A172 (cell line): ENCODE data around the gene ABHD17B. TPM values are rescaled to one million over a fixed set of nuclear protein-coding genes. Genes with fewer than 3 reads are reported as not detected.
A peak's percentile ranks its signal among the peaks of the same experiment; 100 is the strongest.

Experiments
- DNase-seq: peaks from one replicate; pipeline ENCODE4 v3.0.0-alpha.2; 2015; ENCODE audit warnings: low spot score
- total RNA-seq: library from RNA; depleted of rRNA; stranded (reverse); fragments of >200 nt; shearing (Covaris generic); gene quantifications from 2 replicates; pipeline ENCODE4 v1.2.3, GENCODE V29; 2014

The ABHD17B gene
- total RNA-seq, 1 experiment from 2014 or later, result 41.7 TPM

DNA sequence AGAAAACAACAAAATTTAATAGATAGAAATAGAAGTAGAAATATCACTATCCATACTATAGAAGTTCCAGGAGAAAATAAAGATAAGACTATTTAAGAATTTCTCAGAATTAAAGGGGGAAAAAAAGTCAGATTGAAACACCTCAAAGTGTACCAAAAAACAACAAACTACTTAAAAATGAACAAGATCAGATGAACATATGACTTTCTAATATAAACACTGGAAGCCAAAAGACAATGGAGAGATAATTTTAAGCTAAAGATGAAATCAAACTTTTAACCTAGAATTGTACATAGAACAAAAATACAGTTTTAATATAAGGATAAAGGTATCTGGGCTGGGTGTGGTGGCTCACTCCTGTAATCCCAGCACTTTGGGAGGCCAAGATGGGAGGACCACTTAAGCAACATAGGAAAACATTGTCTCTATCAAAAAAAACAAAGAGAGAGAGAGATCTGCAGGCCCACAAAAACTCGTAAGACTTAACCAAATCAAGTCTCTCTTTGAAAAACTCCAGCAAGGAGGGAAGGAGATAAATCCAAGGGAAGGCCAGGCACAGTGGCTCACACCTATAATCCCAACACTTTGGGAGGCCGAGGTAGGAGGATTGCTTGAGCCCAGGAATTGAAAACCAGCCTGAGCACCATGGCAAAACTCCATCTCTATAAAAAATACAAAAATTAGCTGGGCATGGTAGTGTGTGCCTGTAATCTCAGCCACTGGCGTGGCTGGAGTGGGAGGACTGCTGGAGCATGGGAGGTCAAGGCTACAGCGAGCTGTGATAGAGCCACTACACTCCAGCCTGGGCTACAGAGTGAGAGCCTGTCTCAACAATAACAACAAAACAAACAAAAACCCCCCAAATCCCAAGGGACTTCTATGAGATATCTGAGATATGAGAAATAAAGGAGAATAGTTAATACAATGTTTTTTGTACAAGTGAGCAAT is 32.4 kb downstream of the ABHD17B start:
- DNase-seq, result no peak

DNA sequence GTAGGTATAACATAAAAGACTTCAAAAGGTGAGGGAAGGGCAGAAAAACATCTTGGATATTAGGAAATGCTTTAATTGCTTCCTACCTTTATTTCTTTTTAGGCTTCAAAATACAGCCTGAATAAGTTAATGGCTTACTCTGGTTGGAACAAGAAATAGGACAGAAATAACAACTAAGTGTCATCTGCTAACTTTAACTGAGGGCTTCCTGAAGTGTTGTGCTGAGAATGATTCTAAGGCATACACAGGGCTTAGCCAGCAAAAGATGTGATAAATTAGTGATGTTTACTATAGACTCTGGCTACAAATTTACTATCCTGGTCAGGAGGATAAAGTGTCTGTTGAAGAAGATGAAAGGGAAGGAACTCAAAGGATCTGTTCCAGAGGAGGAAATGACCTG is 34.2 kb downstream of the ABHD17B start:
- no peak for DNase-seq

DNA sequence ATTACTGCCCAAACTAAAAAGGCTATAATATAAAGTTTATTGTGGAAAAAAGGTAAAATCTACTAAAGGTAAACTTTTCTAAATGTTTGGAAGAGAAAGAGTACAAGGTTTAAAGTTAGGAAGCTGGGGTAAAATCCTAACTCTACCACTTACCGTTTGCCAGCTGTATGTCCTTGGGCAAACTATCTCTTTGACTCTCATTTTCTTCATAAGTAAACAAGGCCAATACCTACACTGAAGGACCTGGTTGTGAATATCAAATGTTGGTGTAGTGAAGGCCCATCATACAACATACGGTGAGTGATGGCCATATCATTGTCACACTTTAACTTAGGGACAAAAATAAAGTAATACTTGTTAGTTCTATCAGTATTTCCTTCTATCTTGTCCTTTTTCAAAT is 34.9 kb downstream of the ABHD17B start:
- no peak for DNase-seq

DNA sequence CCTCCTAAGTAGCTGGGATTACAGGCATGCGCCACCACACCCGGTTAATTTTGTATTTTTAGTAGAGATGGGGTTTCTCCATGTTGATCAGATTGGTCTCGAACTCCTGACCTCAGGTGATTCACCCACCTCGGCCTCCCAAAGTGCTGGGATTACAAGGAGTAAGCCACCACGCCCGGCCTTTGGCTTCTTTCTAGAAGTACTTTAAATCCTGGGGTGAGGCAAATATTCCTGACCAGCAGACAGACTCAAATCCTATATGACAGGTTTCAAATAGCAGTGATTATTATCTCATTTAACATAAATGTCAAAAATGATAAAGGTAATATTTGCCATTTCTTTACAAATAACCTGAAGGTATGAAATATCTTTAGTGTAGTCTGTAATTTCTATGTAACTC is 35.6 kb downstream of the ABHD17B start:
- DNase-seq, result no peak

DNA sequence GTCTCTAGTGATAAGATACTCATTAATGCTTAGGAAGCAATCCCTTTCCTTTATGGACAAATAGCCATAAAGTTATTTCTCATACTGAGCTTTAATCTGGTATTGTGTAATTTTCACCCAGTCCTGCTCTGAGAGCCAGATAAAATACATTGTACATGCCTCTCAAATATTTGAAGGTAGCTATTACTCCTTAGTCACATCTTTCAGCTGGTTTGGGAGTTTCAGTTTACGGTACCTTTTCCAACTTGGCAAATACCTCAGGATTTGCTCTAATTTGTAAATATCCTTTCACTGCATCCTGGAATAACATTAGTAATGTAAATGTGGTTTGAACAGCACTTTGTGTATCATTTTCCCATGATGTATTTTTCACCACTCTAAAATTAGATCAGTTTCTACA is 47.4 kb downstream of the ABHD17B start:
- DNase-seq, result no peak

DNA sequence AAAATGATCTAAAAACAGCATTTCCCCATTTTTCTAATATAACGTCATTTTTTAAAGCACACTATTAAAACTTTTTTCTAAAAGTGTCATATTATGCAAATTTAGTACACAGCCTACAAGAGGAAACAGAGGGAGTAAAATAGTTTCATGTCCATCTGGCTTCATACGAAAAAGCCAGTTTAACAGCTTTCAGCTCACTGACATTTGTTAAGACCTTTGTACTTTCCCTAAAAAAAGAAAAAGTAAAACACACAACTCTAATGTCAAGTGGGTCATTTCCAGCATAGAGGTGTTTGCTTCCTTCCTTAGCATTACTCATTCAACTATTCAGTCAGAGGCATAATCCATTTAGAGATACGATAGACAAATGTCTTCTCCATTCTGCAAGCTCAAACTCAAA is 49.4 kb downstream of the ABHD17B start:
- DNase-seq, result no peak

DNA sequence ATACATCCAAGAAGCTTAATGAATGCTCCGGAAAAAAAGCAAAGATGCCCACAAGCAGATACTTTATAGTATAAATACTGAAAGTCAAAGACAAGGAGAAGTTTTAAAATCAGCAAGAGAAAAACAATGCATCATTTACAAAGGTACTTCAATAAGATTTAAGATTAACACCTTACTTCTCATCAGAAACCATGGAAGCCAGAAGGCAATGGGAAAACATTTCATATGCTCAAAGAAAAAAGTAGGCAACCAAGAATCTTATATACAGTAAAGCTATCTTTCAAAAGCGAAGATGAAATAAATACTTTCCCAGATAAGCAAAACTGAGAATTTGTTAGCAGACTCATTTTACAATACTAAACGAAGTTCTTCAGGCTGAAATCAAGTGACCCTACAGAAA is 51.1 kb downstream of the ABHD17B start:
- DNase-seq, result no peak

DNA sequence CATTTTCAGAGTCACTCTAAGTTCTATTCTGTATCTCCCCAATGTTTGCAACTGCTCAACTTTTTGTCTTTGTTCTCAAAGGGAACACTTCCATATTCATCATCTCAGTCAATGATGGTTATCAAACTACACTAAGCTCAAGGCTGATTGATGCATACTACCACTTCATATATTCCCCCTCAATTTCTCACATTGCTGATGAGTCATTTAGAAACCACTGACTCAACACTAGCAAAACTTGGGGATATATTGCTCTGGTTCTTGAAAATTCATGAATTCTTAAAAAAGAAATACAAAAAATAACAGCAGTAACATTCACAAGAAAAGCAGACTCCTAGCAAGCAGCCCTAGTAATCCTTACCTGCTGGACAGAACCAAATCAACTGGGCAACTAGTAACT is 52.2 kb downstream of the ABHD17B start:
- DNase-seq, result no peak

DNA sequence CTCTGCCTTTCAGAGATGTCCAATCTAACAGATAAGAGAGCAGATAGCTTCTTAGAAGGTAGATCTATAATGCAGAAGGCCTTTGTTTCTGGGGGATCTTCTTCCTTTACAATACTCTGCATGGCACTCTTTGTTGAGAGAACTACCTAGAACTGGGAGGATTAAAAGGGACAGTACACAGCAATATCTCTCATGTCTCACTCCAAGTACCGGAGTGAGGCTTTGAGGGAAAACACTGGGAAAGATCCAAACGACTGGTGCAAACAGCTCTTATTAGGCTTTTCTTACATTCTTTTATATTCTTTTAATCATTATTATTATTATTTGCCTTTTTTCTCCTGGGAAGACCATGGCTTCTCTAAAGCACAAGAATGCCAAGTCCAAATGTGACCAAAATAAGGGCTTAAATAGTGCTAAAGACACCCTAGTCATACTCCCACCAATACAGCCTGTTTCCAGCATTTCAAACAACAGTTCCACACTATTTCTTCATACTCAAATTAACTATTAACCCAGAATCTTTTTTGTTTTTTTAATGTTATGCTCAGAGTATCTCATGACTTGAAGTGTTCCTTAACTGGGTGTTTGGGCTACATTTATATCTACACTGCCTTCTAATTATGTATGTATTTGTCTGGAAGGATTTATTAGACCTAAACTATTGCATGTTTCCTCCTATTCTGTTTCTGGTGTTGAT is 52.7 kb downstream of the ABHD17B start:
- DNase-seq, result no peak

DNA sequence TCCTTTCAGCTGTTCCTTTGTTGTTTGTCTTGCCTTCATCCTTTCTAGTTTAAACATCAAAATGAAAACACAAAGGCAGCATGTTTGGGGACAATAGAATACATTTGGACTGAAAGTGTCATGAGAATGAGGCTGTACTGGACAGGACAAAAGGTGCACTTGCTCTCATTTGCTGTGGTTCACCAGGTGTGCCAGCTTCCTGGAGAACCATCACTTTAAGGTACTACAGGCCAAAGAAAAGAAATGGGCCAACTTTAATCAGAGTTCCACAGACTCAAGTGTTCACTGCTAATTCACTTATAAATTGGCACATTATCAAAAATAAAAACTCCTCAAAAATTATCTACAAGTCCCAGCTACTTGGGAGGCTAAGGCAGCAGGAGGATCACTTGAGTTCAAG is 53.8 kb downstream of the ABHD17B start:
- no peak for DNase-seq

DNA sequence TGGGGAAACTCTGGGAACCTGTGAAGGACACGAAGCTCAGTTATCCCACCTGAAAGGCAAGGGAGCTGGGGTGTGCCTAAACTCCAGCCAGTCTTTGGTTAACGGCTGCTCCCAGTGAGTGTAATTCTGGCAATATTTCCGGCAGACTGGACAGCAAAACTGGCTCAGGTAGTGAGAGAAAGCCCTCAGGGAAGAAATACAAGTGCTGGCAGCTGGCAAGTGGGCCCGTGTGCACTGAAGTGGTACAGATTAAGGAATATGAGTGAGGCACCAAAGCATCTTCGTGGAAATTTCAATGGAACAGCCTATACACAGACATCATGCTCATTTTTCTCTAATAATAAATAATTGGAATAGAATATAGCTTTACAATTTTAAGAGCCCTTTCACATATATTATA is 56.2 kb downstream of the ABHD17B start:
- no peak for DNase-seq

DNA sequence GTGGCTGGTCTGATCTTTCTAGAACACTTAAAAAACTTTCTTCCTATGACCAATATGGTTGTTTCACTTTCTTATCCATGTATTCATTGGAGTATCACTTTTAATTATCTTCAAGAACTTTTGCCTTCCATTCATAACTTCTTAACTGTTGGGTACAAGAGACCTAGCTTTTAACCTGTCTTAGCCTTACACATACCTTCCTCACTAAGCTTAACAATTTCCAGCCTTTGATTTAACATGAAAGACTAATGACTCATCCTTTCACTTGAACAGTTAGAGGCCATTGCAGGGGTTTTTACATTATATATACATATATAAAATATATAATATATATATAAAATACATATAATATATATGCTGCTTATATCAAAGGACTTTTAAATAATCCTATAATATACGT is 57.9 kb downstream of the ABHD17B start:
- no peak for DNase-seq

DNA sequence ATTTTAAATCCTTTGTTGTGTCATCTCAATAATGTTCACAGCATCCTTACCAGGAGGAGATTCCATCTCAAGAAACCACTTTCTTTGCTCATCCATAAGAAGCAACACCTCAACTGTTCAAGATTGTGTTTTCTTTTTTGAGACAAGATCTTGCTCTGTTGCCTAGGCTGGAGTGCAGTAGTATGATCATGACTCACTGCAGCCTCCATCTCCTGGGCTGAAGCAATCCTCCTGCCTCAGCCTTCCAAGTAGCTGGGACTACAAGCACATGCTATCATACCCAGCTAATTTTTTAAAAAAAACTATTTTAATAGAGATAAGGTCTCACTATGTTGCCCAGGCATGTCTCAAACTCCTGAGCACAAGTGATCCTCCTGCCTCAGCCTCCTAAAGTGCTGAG is 60.0 kb downstream of the ABHD17B start:
- DNase-seq, result no peak

DNA sequence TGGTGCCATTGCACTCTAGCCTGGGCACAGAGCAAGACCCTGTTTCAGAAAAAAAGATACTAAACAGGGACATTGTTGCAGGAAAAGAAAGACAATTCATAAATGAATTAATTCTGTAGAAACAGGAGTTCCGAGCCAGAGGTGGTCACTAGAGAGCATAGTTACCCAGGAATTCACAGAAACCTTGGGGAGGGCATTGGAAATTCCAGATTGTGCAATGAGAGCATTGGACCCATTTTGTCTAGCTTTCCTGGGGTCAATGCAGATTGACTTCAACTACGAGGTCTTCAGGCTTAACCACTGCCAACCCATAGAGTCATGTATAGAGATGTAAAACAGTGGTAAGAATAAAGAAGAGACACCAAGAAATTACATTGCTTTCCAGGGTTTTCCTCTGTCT is 63.1 kb downstream of the ABHD17B start:
- DNase-seq, result no peak

DNA sequence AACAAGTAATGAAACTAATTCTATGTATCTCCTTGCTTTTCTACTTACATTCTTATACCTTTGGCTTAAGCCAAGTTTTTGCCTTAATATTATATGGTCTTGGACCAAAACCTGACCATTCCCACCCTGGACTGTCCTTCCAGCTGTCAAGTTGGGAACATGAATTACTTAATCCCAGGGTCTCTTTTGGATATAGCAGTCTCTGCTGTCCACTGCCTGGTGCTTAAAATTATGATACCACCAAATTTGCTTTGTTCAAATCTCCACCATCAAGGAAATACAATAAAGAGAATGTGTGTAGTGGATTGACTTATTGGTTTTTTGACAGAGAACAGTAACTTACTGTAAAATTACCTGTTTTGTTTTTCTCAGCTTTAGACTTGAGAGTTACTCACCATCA is 66.2 kb downstream of the ABHD17B start:
- DNase-seq, result no peak

DNA sequence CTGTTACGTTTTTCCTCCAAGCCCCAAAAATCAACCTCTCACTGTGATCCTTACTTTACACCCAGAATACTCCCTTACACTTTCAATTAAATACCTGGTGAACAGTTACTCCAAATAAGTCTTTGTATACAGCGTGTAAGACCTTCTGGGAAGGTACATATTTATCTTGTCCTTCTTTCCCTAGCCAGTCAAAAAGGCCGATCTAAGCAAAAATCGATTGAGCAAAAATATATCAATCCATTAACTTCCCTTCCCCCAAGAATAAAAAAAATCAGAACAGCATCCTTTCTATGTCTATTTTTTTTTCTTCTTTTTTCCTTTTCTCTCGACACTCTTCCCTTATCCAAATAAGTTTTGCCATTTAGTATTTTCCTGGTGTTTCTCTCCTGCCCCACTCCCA is 71.3 kb downstream of the ABHD17B start:
- no peak for DNase-seq

DNA sequence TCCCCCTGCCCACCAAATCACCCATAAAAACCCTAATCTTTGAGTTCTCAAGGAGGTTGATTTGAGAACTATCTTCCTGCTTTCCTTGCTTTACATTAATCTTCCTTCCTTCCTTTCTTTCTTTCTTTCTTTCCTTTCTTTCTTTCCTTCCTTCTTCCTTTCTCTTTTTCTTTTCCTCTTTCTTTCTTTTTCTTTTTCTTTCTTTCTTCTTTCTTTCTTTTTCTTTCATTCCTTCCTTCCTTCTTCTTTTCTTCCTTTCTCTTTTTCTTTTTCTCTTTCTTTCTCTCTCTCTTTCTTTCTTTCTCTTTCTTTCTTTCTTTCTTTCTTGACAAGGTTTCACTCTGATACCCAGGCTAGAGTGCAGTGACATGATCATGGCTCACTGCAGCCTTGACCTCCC is 75.4 kb downstream of the ABHD17B start:
- no peak for DNase-seq

DNA sequence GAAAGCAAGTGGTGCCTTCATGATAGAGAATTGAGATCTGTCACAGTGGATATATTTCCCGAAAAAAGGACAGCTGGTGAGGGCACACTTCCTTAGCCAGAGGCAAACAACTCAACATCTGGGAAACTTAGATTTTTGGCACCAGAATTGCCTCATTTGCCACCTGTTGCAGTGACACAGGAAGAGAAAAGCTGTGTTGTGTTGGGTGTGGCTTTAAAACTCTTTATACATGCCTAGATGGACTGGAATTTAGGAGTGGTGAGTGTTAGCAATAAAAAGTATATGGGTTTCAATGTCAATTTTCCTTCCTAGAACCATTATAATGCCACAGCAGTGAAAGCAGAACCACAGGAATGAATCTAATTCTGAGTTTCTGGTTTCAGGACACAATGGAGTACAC is 80.1 kb downstream of the ABHD17B start:
- no peak for DNase-seq

DNA sequence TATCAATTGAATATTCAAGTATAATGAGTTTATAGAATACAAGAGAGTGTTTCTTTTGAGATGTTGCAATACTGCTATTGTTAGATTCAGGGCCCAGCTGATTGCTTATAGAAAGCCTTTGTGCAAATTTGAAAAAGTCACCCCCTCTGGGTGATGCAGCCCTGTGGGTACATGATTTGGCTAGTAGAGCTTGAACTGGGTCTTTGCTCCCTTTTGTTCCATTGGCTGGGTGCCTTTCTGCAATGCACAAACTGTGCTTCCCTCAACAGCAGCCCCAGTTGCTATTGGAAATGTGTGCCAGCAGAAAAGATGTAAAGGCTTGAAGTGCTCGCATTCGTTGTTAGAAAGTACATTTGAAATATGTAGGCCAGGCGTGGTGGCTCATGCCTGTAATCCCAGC is 80.8 kb downstream of the ABHD17B start:
- DNase-seq, result no peak

DNA sequence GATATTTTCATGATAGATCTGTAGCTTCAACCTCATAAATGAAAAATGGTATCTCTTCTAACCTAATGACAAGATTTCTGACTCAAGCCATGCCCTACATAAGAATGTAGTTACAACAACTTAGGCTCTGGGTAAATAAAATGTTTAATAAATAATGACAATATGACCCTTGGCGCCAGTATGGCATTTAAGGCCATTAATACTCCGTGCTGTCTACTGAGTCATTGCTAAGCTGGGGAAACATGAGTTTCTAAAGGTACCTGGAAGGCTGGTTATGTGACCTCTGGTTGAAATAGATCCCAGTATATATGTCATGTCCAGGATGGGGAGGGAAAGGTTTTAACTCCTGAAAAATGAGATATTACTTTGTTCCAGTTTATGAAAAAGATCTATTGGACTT is 84.7 kb downstream of the ABHD17B start:
- DNase-seq, result peak; percentile 37

DNA sequence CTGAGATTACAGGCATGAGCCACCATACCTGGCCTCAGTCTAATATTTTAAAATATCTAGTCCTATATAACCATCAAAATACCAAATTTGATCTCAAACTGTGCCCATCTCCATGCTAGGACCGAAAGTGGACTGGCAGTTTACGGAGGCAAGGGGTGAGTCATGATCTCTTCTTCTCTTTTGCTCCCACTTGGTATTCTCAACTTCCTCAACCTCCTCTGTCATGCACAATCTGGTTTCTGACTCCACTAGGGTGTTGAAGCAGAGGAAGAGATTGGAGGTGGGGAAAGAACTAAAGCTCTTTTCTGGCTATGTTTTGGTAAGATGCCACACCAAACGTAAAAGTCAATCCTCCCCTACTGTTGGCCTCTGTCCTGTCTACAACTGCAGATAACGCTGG is 86.7 kb downstream of the ABHD17B start:
- DNase-seq, result no peak

DNA sequence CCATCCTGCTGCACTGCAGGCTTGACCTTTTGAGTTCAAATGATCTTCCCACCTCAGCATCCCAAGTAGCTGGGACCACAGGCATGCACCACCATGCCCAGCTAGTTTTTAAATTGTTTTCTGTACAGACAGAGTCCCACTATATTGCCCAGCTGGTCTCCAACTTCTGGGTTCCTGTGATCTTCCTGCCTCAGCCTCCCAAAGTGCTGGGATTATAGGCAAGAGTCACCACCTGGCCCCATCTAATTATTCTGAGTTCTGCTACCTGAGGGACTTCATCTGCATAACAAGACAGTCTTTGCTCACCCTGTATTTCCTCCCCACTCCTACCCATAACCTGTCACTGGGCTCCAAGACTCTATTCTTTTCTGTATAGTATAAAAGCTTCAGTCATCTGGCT is 88.1 kb downstream of the ABHD17B start:
- no peak for DNase-seq

DNA sequence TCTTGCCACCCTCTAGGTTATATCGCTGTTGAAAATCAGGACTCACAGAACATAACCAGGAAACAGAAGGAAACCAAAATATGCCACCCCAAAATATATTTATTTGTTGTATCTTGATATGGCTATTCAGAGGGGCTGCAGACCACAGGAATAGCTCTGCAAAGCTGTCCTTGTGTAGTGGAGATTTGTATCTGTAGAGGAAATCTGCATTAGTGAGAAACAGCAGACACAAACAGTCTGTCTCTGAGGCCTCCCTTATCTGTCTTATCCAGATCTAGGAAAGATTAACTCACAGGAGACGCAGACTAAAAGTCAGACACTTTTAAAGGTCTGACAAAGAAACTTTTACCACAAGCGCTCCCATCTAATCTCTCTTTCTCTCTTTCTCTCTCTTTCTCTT is 88.5 kb downstream of the ABHD17B start:
- no peak for DNase-seq
